Neuronal stem cell (in vitro differentiated cells): ENCODE results near the gene LPCAT1.

Experiments
- DNase-seq: peaks from one replicate; pipeline ENCODE4 v3.0.0-alpha.2; 2013; ENCODE audit warnings: low spot score
- H2AFZ ChIP-seq: one replicate; pipeline ENCODE4 v1.6.1; 2013; ENCODE audit warnings: mild to moderate bottlenecking, low read length, inconsistent platforms
- H2AK5ac ChIP-seq: 2 replicates; pipeline ENCODE4 v1.6.1; 2013; ENCODE audit warnings: low read depth, mild to moderate bottlenecking, inconsistent platforms, low read length, moderate library complexity, mixed read lengths
- H2BK120ac ChIP-seq: 2 replicates; pipeline ENCODE4 v1.6.1; 2013; ENCODE audit warnings: low read depth, mild to moderate bottlenecking, inconsistent platforms, low read length, moderate library complexity, mixed read lengths
- H2BK12ac ChIP-seq: one replicate; pipeline ENCODE4 v1.6.1; 2013; ENCODE audit warnings: low read length, inconsistent platforms
- H2BK15ac ChIP-seq: 2 replicates; pipeline ENCODE4 v1.6.1; 2013; ENCODE audit warnings: mild to moderate bottlenecking, low read length, inconsistent platforms, mixed read lengths
- H2BK5ac ChIP-seq: one replicate; pipeline ENCODE4 v1.6.1; 2013; ENCODE audit warnings: inconsistent platforms, mild to moderate bottlenecking, low read length, moderate library complexity
- H3K14ac ChIP-seq: one replicate; pipeline ENCODE4 v1.6.1; 2013; ENCODE audit warnings: low read length, inconsistent platforms
- H3K18ac ChIP-seq: 2 replicates; pipeline ENCODE4 v1.6.1; 2013; ENCODE audit warnings: low read length, inconsistent platforms
- H3K23ac ChIP-seq: 2 replicates; pipeline ENCODE4 v1.6.1; 2013; ENCODE audit warnings: low read depth, mild to moderate bottlenecking, mixed read lengths, low read length, inconsistent platforms; ENCODE audit not compliant: poor library complexity
- H3K27ac ChIP-seq: replicated peaks from 3 replicates; pipeline ENCODE4 v1.5.1; 2013; ENCODE audit warnings: low read length, inconsistent platforms
- H3K27me3 ChIP-seq, 3 experiments: 2 replicates each; pipeline ENCODE4 v1.6.1; 2013; ENCODE audit warnings: low read length in 3 of 3, mild to moderate bottlenecking in 2 of 3, inconsistent platforms in 1 of 3, low read depth in 1 of 3, mixed read lengths in 1 of 3, moderate library complexity in 1 of 3; ENCODE audit not compliant: control insufficient read depth in 3 of 3, insufficient read depth in 3 of 3
- H3K36me3 ChIP-seq, 2 donors: replicated peaks in 1 of 2; 2 replicates each; pipeline ENCODE4 v1.6.1; 2013; ENCODE audit warnings: low read length in 2 of 2; ENCODE audit not compliant: control insufficient read depth in 2 of 2, insufficient read depth in 2 of 2
- H3K4ac ChIP-seq: 2 replicates; pipeline ENCODE4 v1.6.1; 2013; ENCODE audit warnings: inconsistent platforms, mild to moderate bottlenecking, low read length, moderate library complexity
- H3K4me1 ChIP-seq, 2 donors: 1 replicate in 1 of 2; 2 replicates in 1 of 2; pipeline ENCODE4 v1.6.1; 2013; ENCODE audit warnings: low read length in 2 of 2, low read depth in 1 of 2; ENCODE audit not compliant: control insufficient read depth in 2 of 2, insufficient read depth in 1 of 2
- H3K4me2 ChIP-seq: one replicate; pipeline ENCODE4 v1.6.1; 2013; ENCODE audit warnings: mild to moderate bottlenecking, low read length, inconsistent platforms; ENCODE audit not compliant: insufficient read depth, poor library complexity, severe bottlenecking
- H3K4me3 ChIP-seq, 2 donors: 2 replicates each; pipeline ENCODE4 v1.5.1; 2013; ENCODE audit warnings: low read length in 2 of 2, mild to moderate bottlenecking in 2 of 2, inconsistent platforms in 1 of 2, moderate library complexity in 1 of 2
- H3K79me1 ChIP-seq: one replicate; pipeline ENCODE4 v1.6.1; 2013; ENCODE audit warnings: low read depth, mild to moderate bottlenecking, inconsistent platforms, low read length, moderate library complexity
- H3K9ac ChIP-seq: one replicate; pipeline ENCODE4 v1.6.1; 2013; ENCODE audit warnings: mild to moderate bottlenecking, low read depth, low read length, inconsistent platforms; ENCODE audit not compliant: poor library complexity
- H3K9me3 ChIP-seq, 2 donors: replicated peaks in 1 of 2; 2 replicates each; pipeline versions ENCODE3 to v1.6.1; 2013; ENCODE audit warnings: low read length in 2 of 2, mild to moderate bottlenecking in 2 of 2, inconsistent platforms in 1 of 2, low read depth in 1 of 2, mixed read lengths in 1 of 2, moderate library complexity in 1 of 2; ENCODE audit not compliant: control insufficient read depth in 2 of 2, insufficient read depth in 1 of 2
- H4K8ac ChIP-seq: one replicate; pipeline ENCODE4 v1.6.1; 2013; ENCODE audit warnings: low read depth, mild to moderate bottlenecking, inconsistent platforms, low read length, moderate library complexity
- H4K91ac ChIP-seq: one replicate; pipeline ENCODE4 v1.6.1; 2013; ENCODE audit warnings: low read length, low read depth, mild to moderate bottlenecking, inconsistent platforms; ENCODE audit not compliant: poor library complexity
- WGBS, 2 donors: extraction: QIAGEN DNeasy Blood & Tissue Kit; methylation state at CpG; one replicate each; pipeline ENCODE4 v1.1.7; 2013; ENCODE audit warnings: missing lambda C conversion rate in 2 of 2, mixed read lengths in 1 of 2; ENCODE audit not compliant: insufficient read length in 2 of 2, insufficient replicate concordance in 1 of 2; ENCODE audit errors: extremely low coverage in 2 of 2; 5-methylcytosine and 5-hydroxymethylcytosine counted together

LPCAT1 gene

DNA sequence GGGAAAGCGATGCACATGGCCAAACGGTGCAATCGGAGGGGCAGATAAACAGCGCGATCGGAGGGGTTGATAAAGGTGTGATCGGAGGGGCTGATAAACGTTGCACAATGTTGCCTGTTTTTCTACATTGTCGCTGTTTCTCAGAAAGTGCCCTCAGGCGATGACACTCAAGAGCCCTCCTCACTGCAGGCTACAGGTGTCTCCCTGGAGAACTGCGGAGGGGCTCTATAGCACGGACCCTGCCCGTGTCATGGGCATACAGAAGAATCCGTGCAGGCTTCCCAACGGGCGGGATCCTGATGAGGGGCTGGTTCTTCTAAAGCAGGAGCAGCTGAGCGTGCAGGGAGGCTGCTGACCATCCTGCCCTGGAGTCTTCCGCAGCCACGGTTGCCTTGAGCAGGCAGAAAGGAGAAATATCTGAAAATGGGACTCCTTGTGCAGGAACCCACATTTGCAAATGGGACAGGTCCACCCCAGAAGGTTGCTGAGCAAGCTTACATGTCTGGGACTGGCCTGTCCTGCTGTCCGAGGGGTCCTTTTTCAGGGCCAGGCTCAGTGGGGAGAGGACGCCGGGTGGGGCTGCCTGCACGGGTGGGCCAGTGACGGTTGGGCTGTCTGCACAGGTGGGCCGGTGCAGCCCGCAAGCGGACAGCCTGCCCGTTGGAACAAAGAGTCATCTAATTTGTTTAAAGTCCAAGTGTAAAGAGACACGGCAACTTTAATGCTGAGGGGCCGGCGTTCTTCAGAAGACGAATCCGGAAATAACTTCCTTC, 25.1 kb upstream of the LPCAT1 start:
- H4K8ac ChIP-seq = no peak overlapping the region
- no peak overlapping the region for H2BK5ac ChIP-seq
- H3K27ac ChIP-seq = no peak overlapping the region
- H3K27me3 ChIP-seq = peaks cover 0 to 3% (median 0%) of the 10 kb centered on the region in 3 experiments
- H4K91ac ChIP-seq = no peak overlapping the region
- H3K9ac ChIP-seq = no peak overlapping the region
- H2AFZ ChIP-seq = no peak overlapping the region
- peak overlapping the region; percentile 28 for H3K23ac ChIP-seq
- H3K9me3 ChIP-seq = peaks cover 0 to 4% of the 10 kb centered on the region in 2 donors
- peaks cover 2 to 15% of the 10 kb centered on the region in 2 donors for H3K4me1 ChIP-seq
- no peak overlapping the region for H2AK5ac ChIP-seq
- no peak for DNase-seq
- H3K36me3 ChIP-seq = peaks cover 0 to 2% of the 10 kb centered on the region in 2 donors
- no peak overlapping the region for H2BK120ac ChIP-seq
- no peak overlapping the region for H2BK15ac ChIP-seq
- no CpG with 5 or more reads among the region's 33 CpGs for WGBS, 2 donors
- H2BK12ac ChIP-seq = no peak overlapping the region
- H3K4ac ChIP-seq = no peak overlapping the region
- H3K4me2 ChIP-seq = no peak overlapping the region
- no peak overlapping the region for H3K4me3 ChIP-seq
- H3K14ac ChIP-seq = no peak overlapping the region
- no peaks in the 10 kb centered on the region for H3K79me1 ChIP-seq
- H3K18ac ChIP-seq = no peak overlapping the region

DNA sequence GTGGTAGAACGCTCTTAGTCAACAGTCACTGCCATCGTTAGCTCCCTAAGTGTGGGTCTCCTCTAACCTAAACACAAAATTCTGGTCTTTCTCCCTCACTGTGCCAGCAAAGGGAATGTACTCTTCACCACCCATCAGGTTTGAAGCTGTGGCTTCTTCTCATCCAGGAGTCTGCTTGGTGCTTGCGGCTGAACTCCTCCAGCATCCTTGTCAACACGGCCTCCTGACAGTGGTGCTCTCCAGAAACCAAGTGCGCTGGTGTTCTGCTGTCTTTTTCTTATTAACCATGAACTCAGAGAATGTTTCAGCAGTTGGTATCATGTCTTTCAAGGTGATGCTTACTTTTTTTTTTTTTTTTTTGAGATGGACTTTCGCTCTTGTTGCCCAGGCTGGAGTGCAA, 23.9 kb upstream of the LPCAT1 start:
- Histone ChIP-seq H3K18ac (no peak overlapping the region), H3K36me3 (peaks cover 0 to 2% of the 10 kb centered on the region in 2 donors), H3K27me3 (peaks cover 0 to 3% (median 0%) of the 10 kb centered on the region in 3 experiments), H3K4me2 (no peak overlapping the region), H3K27ac (no peak overlapping the region), H2BK12ac (no peak overlapping the region), H2BK15ac (no peak overlapping the region), H2BK120ac (no peak overlapping the region), H3K4me1 (peaks cover under 1 to 8% of the 10 kb centered on the region in 2 donors), H3K4me3 (no peak overlapping the region), H3K23ac (no peak overlapping the region), H2BK5ac (no peak overlapping the region), H2AK5ac (no peak overlapping the region), H3K4ac (no peak overlapping the region), H2AFZ (no peak overlapping the region), H4K91ac (no peak overlapping the region), H3K14ac (no peak overlapping the region), H3K9me3 (peaks cover 0 to 4% of the 10 kb centered on the region in 2 donors), H3K9ac (no peak overlapping the region), H4K8ac (no peak overlapping the region), H3K79me1 (no peaks in the 10 kb centered on the region)
- no CpG with 5 or more reads among the region's 6 CpGs for WGBS, 2 donors
- no peak for DNase-seq

DNA sequence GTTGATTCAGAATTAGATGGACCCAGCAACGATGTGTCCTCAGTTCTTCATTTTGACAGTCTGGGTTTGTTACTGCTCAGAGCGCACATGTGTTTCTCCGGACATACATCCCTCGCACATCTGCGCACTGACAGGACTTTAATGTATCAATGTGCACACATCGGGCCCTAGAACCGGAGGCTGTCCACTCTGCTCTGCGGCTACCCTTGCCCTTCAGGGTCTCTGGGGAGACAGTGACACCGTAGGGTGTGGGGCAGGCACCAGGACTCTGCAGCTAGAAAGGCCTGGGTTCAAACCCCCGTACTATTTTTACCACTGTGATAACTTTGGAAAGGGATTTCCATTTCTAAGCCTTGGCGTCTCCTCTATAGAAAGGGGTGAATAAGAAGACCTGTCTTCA, 23.5 kb upstream of the LPCAT1 start:
- Histone ChIP-seq H4K91ac (no peak overlapping the region), H3K4me2 (no peak overlapping the region), H3K27me3 (peaks cover 0 to 3% (median 0%) of the 10 kb centered on the region in 3 experiments), H3K23ac (no peak overlapping the region), H2BK12ac (no peak overlapping the region), H2BK5ac (no peak overlapping the region), H2AFZ (no peak overlapping the region), H3K79me1 (no peaks in the 10 kb centered on the region), H3K36me3 (peaks cover 0 to 2% of the 10 kb centered on the region in 2 donors), H3K4me3 (no peak overlapping the region), H3K4me1 (peaks cover 0 to 4% of the 10 kb centered on the region in 2 donors), H3K14ac (no peak overlapping the region), H3K27ac (no peak overlapping the region), H3K4ac (no peak overlapping the region), H4K8ac (no peak overlapping the region), H3K9ac (no peak overlapping the region), H2BK120ac (no peak overlapping the region), H3K18ac (no peak overlapping the region), H3K9me3 (peaks cover 0 to 4% of the 10 kb centered on the region in 2 donors), H2BK15ac (no peak overlapping the region), H2AK5ac (no peak overlapping the region)
- no CpG with 5 or more reads among the region's 11 CpGs for WGBS, 2 donors
- no peak for DNase-seq

DNA sequence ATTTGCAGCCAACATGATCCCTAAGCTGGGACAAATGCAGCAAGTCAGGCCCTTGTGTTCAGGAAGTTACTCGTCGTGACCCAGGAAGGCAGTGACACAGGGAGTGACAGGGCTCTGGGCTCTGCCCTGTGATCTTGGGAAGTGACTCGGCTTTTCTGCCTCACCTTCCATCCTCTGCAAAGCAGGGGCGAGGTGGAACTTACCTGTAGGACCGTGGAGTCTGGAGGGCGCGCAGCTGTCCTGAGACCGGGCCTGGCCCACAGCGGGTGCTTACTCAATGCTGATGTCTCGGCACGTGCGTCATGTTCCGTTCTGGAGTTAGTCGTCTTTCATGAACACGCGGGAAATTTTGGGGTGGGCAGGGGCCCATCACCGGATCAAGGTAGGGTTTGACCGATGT, 22.8 kb upstream of the LPCAT1 start:
- WGBS, 2 donors = no CpG with 5 or more reads among the region's 18 CpGs
- DNase-seq = no peak

More for the DNA sequence above, 22.8 kb upstream of the LPCAT1 start:
- peaks cover 0 to 2% of the 10 kb centered on the region in 2 donors for H3K36me3 ChIP-seq
- H3K23ac ChIP-seq = no peak overlapping the region
- no peak overlapping the region for H4K8ac ChIP-seq
- H2BK15ac ChIP-seq = no peak overlapping the region
- no peak overlapping the region for H2BK120ac ChIP-seq
- no peak overlapping the region for H2AK5ac ChIP-seq
- H3K27me3 ChIP-seq = peaks cover 0 to 3% (median 0%) of the 10 kb centered on the region in 3 experiments
- no peak overlapping the region for H2BK12ac ChIP-seq
- H3K4ac ChIP-seq = no peak overlapping the region
- H3K9me3 ChIP-seq = peaks cover 0 to 4% of the 10 kb centered on the region in 2 donors
- no peak overlapping the region for H3K4me2 ChIP-seq
- H3K4me3 ChIP-seq = no peak overlapping the region
- no peak overlapping the region for H3K18ac ChIP-seq
- H3K9ac ChIP-seq = no peak overlapping the region
- H3K4me1 ChIP-seq = peaks cover 0 to 2% of the 10 kb centered on the region in 2 donors
- no peaks in the 10 kb centered on the region for H3K79me1 ChIP-seq
- H2AFZ ChIP-seq = no peak overlapping the region
- no peak overlapping the region for H2BK5ac ChIP-seq
- no peak overlapping the region for H3K27ac ChIP-seq
- no peak overlapping the region for H4K91ac ChIP-seq
- H3K14ac ChIP-seq = no peak overlapping the region
